K562 treated with DMSO at 1 percent for 48 hours (cell line): ENCODE results near the gene CALD1. TPM values are rescaled to one million over a fixed set of nuclear protein-coding genes. Genes with fewer than 3 reads are reported as not detected.

Source experiments
- total RNA-seq: library from RNA; unstranded; fragments of 300-600 nt; gene quantifications from 2 replicates; pipeline ENCODE4 v1.2.3, GENCODE V29; 2022; ENCODE audit warnings: low replicate concordance; ENCODE audit errors: extremely low read depth

CALD1 gene
- total RNA-seq = not detected in 2 replicates

GRCh38 chr7:134778941-134779740 is at the start of gene CALD1:
TSS of gene CALD1 (plus strand) at chr7:134779634. CDS start at chr7:134867734, 88,100 bp downstream.

GRCh38 chr7:134986363-134987251 is 207.2 kb downstream of the CALD1 start, which contains the start of gene AGBL3:
TSS of gene AGBL3 (plus strand) at chr7:134986508. CDS start at chr7:134987934, 1,426 bp downstream.

Other genes starting within 250 kb of the CALD1 start
- gene AKR1B15, start 230.5 kb upstream of the CALD1 start, total RNA-seq = not detected in 2 replicates
- gene BPGM, start 132.8 kb upstream of the CALD1 start, total RNA-seq = not detected in 2 replicates
- gene AGBL3, start 206.9 kb downstream of the CALD1 start, total RNA-seq = not detected in 2 replicates